Right lung (tissue), 5 donors: ENCODE results near the gene ARHGAP18. TPM values are rescaled to one million over a fixed set of nuclear protein-coding genes. Genes with fewer than 3 reads are reported as not detected.

Source experiments
- DNase-seq, 2 donors: peaks; one replicate each; pipeline ENCODE4 v3.0.0-alpha.2; 2013
- polyA plus RNA-seq, 5 donors: library from polyadenylated mRNA; unstranded; fragments of 120-200 nt; gene quantifications; one replicate each; pipeline versions ENCODE4 v1.2.1 to v1.2.3, GENCODE V29; 2013; ENCODE audit warnings: inconsistent platforms in 1 of 5, low replicate concordance in 1 of 5; ENCODE audit not compliant: insufficient read length in 5 of 5, insufficient read depth in 1 of 5

ARHGAP18 gene
- polyA plus RNA-seq, 5 donors: 57.4 to 80.8 (median 71.5) TPM

GRCh38 chr6:129726650-129727049 lies 16.7 kb upstream of the ARHGAP18 start:
- no peak for DNase-seq

DNA sequence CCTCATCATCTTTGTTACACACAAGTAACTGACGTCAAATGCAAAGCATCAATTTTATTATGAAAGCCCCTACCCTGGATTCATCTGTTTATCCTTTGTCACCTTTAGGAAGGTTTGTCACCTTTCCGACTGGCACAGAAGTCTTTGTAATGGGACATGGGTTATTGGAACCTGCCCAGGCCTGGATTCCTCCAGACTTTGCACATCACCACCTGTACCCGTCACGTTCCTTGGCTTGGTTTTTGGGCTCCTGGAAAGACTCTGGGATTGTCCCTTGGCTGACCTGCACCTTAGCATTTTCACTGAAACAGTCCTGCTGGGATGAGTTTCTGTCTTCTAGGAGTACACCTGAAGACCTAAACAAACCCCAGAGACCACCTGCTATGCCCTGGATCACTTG lies 15.4 kb upstream of the ARHGAP18 start:
- DNase-seq: no peak

- peak; percentile 34 to 39 for DNase-seq
These were observed 9.7 kb upstream of the ARHGAP18 start for GRCh38 chr6:129719692-129720091.

GRCh38 chr6:129717277-129717676 lies 7.3 kb upstream of the ARHGAP18 start:
- no peak for DNase-seq

DNA sequence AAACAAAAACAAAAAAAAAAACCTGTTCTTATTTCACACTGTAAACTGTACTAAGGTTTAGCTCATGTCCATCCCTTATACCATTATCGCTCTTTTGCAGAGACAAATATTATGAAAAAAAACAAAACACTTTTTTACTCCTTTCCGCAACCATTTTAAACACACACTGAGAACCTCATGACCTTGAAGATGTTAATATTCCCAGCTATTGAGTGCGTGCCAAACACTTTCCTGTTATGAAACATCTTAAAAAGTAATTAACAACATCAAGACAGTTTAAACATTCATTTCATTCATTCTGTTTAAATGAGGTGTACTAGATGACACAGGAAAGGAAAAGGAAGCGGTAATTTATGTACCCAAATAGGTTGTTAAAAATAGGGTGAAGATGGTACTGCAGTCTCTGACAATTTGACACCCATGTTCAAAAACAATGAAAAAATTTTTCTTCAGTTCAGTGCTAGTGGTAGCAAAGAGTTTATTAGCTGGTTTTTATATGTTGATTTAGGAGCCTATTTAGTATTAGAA lies 3.9 kb upstream of the ARHGAP18 start:
- no peak for DNase-seq

GRCh38 chr6:129711271-129711631 lies 1.3 kb upstream of the ARHGAP18 start:
- no peak for DNase-seq

GRCh38 chr6:129710450-129711270 lies 683 bp upstream of the ARHGAP18 start:
- no peak for DNase-seq

GRCh38 chr6:129709196-129709768 lies 695 bp downstream of the ARHGAP18 start:
- DNase-seq: peak; percentile 75 to 78

- DNase-seq: no peak
These were observed 1.3 kb downstream of the ARHGAP18 start for GRCh38 chr6:129708496-129709195.

DNA sequence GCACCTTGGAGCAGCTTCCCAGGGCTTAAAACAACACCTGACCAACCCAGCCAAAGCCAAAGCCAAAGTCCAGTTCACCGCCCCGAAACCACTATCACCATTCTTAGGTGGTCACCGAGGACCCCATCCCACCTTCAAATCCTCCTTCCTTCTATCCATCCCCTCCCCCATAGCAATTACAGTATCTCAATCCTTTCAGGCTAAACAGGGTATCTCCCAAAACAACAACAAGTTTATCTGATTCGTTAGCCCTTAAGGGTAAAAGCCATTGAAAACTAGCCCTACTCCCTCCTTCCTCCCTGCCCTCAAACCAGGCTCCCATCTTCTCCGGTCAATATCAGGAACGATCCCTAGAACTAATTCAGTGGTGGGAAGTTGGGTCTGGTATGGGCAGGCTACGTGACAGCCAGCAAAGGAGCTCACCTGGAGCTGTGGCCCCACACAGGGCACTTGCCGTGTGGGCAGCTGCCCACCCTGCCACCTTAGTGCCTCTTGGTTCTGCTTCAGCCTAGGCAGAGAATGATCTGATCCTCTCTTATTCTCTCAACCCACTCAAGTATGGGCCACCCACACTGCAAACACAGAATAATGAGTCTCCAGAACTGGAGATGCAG lies 2.0 kb downstream of the ARHGAP18 start:
- DNase-seq: no peak

GRCh38 chr6:129707028-129707427 lies 2.9 kb downstream of the ARHGAP18 start:
- DNase-seq: no peak

- DNase-seq: no peak
These were observed 4.8 kb downstream of the ARHGAP18 start for GRCh38 chr6:129705212-129705611.

DNA sequence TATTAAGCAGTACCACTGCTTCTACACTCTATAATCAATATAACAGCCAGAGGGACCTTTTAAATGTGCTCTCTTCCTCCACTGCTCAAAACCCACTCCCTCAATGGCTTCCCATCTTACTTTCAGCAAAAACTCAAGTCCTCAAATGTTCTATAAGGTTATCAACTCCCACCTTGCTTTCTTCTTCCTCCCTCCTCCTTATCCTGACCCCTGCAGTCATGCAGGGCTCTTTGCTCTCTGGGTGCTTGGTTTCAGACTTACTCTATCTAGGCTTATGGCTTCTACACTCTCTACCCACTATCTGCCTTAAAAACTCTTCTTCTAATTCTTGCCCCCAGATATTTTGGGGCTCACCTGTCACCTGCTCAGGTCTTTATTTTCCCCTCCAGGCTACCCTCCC lies 5.3 kb downstream of the ARHGAP18 start:
- DNase-seq: no peak

- DNase-seq: no peak
These were observed 8.1 kb downstream of the ARHGAP18 start for GRCh38 chr6:129701721-129702455.

- DNase-seq: no peak
These were observed 9.3 kb downstream of the ARHGAP18 start for GRCh38 chr6:129700666-129701065.

DNA sequence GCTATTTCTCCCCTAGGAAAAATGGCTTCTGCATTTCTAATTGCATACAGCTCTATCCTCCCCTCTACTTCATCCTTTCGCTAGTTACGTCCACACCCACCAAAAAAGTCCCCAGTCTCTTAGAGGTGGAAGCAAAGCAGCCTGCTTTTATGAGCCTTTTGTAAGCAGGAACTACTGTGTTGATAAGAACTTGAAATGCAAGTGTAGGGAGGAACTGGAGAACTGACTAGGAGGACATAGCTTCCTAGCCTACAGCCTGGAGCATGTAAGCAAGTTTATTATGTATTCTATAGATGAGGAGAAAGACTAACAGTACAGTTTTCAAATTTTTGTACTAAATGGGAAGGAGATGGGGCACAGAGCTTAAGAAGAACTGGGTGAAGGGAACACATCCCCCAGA lies 10.3 kb downstream of the ARHGAP18 start:
- no peak for DNase-seq

- no peak for DNase-seq
These were observed 11.5 kb downstream of the ARHGAP18 start for GRCh38 chr6:129698430-129698829.

- DNase-seq: no peak
These were observed 12.2 kb downstream of the ARHGAP18 start for GRCh38 chr6:129697788-129698187.

GRCh38 chr6:129696843-129697242 lies 13.1 kb downstream of the ARHGAP18 start:
- no peak for DNase-seq

DNA sequence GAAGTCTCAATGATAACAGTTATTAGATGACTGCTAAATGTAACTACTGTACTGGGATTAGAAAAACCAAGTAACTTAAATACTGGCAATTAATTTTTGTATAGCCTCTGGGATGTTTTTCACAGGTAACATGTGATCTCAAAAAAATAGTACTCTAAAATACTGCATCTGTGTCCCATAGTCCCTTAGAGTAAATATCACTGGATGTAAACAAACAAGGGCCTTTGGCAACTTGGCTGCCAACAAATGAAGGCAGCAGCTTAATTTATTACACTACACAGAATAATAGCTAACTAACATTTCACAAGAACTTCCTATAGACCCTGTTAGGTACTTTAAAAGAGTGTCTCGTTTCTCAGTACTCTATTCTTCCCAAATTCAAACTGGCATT lies 14.0 kb downstream of the ARHGAP18 start:
- no peak for DNase-seq

GRCh38 chr6:129695373-129696027 lies 14.5 kb downstream of the ARHGAP18 start:
- DNase-seq: no peak
